D721Med (cell line): Measurements from ENCODE around the gene TRPC6.
"Not testable (repeated sequence)": the region's sequence is repeated elsewhere in the genome, so short reads cannot be mapped to it uniquely, and the experiment has no call there.

Source experiments
- DNase-seq: peaks from one replicate; pipeline ENCODE4 v3.0.0; 2011; ENCODE audit warnings: low spot score; ENCODE audit not compliant: insufficient read length
- FAIRE-seq: peaks from 2 replicates; lab custom pipeline; 2011; peaks lifted over from hg19 to GRCh38; lab: Jason Lieb, UNC
- TF ChIP-seq, protein P1 (sequence below): IDR thresholded peaks from 2 replicates; pipeline ENCODE4 v1.5.1; 2012; ENCODE audit warnings: mild to moderate bottlenecking, control low read depth; ENCODE audit not compliant: insufficient read depth; ENCODE audit errors: missing control alignments

The TRPC6 gene

DNA sequence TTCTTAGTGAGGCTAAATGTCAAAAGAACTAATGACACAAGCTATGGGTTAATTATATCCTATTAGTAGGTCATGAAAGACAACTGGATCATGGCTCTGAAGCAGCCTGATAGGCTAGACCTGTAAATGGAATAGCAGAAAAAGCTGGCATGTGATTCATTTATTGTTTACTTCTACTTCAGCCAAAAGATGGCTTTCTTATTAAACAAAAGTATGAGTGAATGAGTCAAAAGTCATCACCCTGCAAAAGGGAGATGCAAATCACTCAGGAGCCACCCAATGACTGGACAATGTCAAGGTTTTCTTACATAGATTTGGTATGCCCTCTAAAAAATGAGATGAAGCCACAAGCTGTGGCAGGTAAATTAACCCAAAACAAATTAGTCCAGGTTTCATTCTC lies 138.0 kb downstream of the TRPC6 start:
- FAIRE-seq (no peak), DNase-seq (no peak)
- TF ChIP-seq, protein P1, sequence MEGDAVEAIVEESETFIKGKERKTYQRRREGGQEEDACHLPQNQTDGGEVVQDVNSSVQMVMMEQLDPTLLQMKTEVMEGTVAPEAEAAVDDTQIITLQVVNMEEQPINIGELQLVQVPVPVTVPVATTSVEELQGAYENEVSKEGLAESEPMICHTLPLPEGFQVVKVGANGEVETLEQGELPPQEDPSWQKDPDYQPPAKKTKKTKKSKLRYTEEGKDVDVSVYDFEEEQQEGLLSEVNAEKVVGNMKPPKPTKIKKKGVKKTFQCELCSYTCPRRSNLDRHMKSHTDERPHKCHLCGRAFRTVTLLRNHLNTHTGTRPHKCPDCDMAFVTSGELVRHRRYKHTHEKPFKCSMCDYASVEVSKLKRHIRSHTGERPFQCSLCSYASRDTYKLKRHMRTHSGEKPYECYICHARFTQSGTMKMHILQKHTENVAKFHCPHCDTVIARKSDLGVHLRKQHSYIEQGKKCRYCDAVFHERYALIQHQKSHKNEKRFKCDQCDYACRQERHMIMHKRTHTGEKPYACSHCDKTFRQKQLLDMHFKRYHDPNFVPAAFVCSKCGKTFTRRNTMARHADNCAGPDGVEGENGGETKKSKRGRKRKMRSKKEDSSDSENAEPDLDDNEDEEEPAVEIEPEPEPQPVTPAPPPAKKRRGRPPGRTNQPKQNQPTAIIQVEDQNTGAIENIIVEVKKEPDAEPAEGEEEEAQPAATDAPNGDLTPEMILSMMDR = no peak

GRCh38 chr11:101444851-101445250 lies 139.0 kb downstream of the TRPC6 start:
- FAIRE-seq (no peak), DNase-seq (no peak)
- TF ChIP-seq, protein P1 = no peak

DNA sequence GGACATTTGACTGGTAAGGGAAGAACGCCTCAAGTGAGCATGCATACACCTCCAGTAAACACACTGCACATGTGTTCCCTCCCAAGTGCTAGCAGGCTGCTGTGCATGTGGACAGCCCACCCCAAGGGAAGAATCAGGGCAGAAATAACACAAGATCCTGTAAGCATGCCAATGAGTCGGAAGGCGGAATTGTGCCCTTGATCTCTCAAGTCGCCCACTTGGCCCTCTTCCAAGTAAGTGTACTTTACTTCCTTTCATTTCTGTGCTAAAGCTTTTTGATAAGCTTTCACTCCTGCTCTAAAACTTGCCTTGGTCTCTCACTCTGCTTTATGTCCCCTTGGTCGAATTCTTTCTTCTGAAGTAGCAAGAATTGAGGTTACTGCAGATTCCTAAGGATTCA lies 139.6 kb downstream of the TRPC6 start:
- TF ChIP-seq, protein P1 = no peak
- DNase-seq (no peak), FAIRE-seq (no peak)

GRCh38 chr11:101442936-101443521 lies 140.8 kb downstream of the TRPC6 start:
- no peak for DNase-seq

DNA sequence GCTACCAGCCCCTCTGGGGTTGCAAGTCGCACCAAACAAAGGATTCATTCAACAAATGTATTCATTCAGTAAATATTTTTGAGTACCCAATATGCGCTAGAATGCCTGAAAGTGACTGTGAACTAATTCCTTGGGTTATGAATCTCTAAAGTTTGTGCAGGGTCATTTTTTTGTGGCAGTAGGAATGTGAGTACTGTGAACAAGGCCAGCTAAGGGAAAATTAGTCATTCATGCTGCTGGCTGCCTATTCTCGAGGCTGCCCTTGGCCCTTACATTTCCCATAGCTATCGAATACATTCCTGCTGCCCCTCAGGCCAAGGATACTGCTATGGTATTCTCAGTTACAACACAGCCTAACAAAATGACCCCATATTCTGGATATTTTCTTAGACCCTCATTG lies 141.6 kb downstream of the TRPC6 start:
- no peak for FAIRE-seq

More at GRCh38 chr11:101442936-101443521, 140.8 kb downstream of the TRPC6 start:
- TF ChIP-seq, protein P1 = no peak
- FAIRE-seq = no peak

DNA sequence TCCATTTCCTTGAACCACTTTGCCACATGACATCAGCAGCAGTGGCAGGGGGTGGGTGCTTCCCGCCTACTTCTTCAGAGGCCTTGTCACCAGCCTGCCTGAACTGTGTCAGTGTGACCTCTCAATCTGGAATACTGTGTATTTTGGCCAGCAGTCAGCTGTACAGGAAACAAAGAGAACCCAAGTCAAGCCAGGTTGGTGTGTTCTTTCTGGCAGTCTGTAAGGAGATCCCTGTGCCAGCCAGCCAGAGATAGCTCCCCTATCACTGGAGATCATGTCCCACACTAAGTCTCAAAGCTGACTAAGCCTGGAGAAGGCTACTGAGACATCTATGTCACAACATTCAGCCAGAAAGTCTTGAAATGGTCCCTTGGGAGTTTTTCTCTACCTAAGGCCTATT lies 142.1 kb downstream of the TRPC6 start:
- TF ChIP-seq, protein P1 = no peak
- FAIRE-seq (no peak), DNase-seq (no peak)

More for the DNA sequence above, 141.6 kb downstream of the TRPC6 start:
- DNase-seq = no peak
- TF ChIP-seq, protein P1 = no peak

DNA sequence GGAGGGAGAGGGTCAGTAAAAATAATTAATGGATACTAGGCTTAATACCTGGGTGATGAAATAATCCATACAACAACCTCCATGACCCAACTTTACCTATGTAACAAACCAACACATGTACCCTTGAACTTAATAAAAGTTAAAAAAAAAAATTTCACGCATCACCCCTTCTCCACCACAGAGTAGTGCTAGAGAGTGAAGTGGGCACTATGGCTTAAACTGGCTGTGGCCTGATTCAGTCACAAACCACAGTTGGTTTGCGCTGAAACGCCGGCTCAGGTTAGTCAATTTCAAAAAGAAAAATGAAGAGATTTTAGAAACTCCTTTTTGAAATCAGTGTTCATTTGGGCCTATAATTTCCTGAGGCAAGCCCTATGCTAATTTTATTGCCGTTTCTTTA lies 144.3 kb downstream of the TRPC6 start:
- TF ChIP-seq, protein P1 = no peak
- DNase-seq = no peak
- no peak for FAIRE-seq

DNA sequence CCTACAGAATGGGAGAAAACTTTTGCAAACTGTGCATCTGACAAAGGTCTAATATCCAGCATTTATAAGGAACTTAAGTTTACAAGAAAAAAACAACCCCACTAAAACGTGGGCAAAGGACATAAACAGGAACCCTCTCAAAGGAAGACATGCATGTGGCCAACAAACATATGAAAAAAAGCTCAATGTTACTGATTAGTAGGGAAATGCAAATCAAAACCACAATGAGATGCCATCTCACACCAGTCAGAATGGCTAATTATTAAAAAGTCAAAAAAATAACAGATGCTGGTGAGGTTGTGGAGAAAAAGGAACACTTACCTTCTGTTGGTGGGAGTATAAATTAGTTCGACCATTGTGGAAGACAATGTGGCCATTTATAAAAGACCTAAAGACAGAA lies 145.1 kb downstream of the TRPC6 start:
- not testable (repeated sequence) for FAIRE-seq, DNase-seq
